GM19467 (cell line): ENCODE results near the gene KLHL29.

Source experiments
- ATAC-seq: cut with Tn5 transposase; IDR thresholded peaks from one replicate; pipeline ENCODE4 v1.9.1; 2021; ENCODE audit warnings: mild to moderate bottlenecking, moderate library complexity; ENCODE audit not compliant: unreplicated experiment

The KLHL29 gene

GRCh38 chr2:23507267-23508065 is 122.5 kb downstream of the KLHL29 start:
- ATAC-seq = no peak

- ATAC-seq = no peak
Measured at GRCh38 chr2:23508066-23508390, 123.0 kb downstream of the KLHL29 start.

GRCh38 chr2:23509103-23509502 is 124.1 kb downstream of the KLHL29 start:
- no peak for ATAC-seq

GRCh38 chr2:23509596-23510292 is 124.8 kb downstream of the KLHL29 start:
- no peak for ATAC-seq

GRCh38 chr2:23510471-23510870 is 125.5 kb downstream of the KLHL29 start:
- no peak for ATAC-seq

- ATAC-seq = no peak
Measured at GRCh38 chr2:23512778-23513177, 127.8 kb downstream of the KLHL29 start.

- ATAC-seq = no peak
Measured at GRCh38 chr2:23513245-23513871, 128.4 kb downstream of the KLHL29 start.

- no peak for ATAC-seq
Measured at GRCh38 chr2:23513872-23514793, 129.2 kb downstream of the KLHL29 start.

GRCh38 chr2:23516520-23517256 is 131.7 kb downstream of the KLHL29 start:
- no peak for ATAC-seq

- no peak for ATAC-seq
Measured at GRCh38 chr2:23518481-23519333, 133.7 kb downstream of the KLHL29 start.

- no peak for ATAC-seq
Measured at GRCh38 chr2:23519334-23519651, 134.3 kb downstream of the KLHL29 start.

GRCh38 chr2:23520256-23520655 is 135.3 kb downstream of the KLHL29 start:
- ATAC-seq = no peak

- no peak for ATAC-seq
Measured at GRCh38 chr2:23521060-23521459, 136.1 kb downstream of the KLHL29 start.

GRCh38 chr2:23522726-23523372 is 137.9 kb downstream of the KLHL29 start:
- ATAC-seq = no peak

- no peak for ATAC-seq
Measured at GRCh38 chr2:23523373-23524260, 138.6 kb downstream of the KLHL29 start.

GRCh38 chr2:23524261-23524706 is 139.3 kb downstream of the KLHL29 start:
- ATAC-seq = no peak

- ATAC-seq = no peak
Measured at GRCh38 chr2:23525137-23525765, 140.3 kb downstream of the KLHL29 start.
